Raji (cell line): Measurements from ENCODE around the gene MAP3K1.

ENCODE experiments used
- POLR2A ChIP-seq: IDR thresholded peaks from 2 replicates; pipeline ENCODE4 v1.6.1; 2011; ENCODE audit warnings: low read depth, low read length, control low read depth; ENCODE audit not compliant: insufficient read depth

Gene MAP3K1

DNA sequence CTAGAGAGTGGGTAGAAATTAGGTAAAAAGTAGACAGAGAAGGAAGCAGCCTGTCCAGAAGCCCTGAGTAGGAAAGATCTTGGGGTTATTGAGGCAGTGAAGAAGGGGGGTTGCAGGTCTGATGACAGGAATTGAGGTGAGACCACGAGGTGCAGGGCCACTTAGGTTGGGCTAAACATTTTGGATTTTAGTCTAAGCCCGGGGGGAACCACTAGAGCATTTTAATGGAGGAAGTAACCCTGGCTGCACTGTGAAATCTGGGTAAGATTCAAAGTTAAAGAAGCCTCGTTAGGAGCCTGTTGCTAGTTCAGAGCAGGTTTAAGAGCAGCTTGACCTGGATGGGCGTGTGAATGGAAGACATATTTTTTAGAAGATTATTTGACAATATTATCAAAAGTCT, 38.3 kb downstream of the MAP3K1 start:
- no peak for TF ChIP-seq POLR2A

DNA sequence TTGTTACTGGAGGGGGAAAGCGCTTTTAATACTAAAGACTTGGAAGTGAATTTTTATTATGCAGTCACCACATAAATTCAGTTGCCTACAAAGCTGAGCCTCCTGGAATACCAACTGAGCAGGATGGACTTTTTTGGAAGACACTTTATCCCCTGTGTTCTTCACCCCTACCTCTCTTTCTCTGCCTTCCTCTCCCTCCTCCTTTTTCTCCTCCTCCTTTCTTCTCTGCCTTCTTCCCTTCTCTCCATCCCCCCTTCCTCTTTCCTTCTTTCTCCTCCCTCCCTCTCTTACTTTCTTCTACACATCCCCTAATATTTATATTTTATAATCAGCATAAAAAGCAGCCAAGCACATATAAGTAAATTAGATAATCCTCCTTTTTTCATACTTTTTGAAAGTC, 39.6 kb downstream of the MAP3K1 start:
- no peak for TF ChIP-seq POLR2A

DNA sequence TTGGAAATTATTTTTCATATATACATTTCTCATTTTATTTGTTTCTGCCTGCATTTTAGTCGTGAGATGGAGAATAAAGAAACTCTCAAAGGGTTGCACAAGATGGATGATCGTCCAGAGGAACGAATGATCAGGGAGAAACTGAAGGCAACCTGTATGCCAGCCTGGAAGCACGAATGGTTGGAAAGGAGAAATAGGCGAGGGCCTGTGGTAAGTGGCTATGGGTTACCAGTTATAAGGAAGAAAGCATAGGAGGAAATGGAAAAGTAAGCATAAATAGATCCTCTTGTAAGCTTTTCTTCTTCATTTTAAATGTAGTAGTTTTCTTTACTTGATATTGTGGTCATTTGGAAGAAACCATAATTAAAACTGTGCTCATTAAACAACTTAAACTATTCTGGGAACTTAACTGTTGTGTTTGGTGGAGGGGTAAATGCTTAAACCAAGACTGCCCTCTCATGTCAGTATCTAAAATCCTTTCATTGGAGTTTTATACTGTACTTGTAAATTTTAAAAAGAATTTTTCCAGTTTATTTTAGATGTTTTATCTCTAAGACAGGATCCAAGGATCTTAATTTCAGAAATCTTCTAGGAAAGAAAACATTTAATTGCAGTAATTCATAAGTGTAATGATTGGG, 41.3 kb downstream of the MAP3K1 start:
- TF ChIP-seq POLR2A = no peak

DNA sequence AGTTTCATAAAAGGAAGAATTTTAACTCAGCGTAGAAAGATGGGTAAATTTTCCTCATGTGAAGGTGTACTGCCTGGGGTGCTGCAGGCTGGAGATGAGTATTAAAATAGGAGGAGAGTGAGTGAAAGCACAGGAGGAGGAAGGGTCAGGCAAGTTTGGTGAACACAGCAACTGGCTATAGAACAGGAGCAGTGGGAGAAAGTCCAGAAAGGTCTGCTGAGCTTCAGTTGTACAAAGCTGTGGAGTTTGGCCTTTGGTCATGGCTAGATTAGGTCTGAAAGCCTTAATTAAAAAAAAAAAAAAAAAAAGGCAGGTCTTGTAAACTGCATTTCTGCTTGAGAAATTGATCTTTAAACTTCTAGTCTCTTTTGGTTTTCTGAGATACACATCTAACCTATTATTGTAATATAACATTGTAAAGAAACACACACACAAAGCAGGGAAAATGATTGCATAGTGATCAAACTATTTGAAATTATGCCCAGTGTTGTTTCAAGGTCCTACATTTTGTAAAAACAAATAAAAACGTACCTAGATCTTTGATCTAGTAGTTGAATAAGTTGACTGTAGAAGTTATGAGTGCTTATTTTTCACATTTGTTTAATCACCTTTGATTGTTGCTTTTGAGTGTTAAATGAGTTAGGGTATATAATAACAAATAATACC, 43.6 kb downstream of the MAP3K1 start:
- no peak for TF ChIP-seq POLR2A

DNA sequence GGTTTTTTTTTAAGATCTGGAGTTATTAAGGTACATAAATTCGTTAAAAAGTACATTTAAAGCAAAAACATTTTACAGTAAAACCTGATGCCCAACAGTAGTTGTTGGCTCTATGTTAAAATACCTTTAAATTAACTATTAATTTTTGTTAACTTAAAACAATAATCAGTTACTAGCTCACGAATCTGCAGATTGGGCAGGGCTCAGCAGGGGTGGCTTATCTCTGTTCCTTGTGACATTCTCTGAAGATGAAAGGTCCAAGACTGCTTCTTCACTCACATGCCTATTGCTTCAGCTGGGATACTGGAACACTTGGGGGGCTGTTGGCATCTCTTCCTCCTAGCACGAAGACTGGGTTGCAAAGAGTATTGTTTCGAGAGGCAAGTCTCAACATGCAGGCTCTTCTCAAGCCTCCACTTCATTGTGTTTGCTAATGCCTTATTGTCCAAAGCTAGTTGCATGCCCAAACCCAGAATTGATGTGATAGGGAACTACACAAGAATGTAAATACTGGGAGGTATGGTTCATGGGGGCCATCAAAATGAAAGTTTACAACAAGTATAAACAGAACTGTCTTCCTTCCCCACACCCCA, 46.6 kb downstream of the MAP3K1 start:
- no peak for TF ChIP-seq POLR2A

DNA sequence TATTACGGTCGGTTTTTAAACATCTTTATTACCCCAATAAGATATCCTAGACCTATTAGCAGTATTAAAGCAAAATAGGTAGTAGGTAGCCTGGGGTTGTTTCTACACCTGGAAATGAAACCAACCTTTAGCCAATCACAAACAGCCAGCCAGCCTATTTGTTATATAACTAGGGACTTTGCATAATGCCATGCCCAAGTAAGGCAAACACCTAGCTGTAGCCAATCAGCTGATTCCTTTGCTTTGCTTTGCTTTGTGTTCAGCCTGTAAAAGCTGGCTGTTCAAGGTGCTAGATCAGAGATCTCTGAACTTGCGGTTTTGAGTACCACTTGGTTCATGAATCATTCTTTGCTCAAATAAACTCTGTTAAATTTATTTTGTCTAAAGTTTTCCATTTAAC, 47.6 kb downstream of the MAP3K1 start:
- TF ChIP-seq POLR2A = no peak

DNA sequence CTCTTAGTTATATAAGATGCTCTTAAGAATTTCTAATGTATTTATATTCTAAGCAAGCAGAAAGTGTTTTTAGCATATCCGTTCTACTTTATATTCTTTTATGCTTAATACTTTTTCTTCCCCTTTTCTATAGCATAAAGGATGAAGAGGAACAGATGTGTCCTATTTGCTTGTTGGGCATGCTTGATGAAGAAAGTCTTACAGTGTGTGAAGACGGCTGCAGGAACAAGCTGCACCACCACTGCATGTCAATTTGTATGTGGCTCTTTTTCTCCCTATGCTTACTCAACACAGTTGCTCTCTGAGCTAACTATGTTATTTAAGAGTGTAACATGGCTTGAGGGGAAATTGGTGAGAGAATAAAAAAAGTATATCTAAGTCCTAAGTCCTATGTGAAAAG, 56.4 kb downstream of the MAP3K1 start:
- TF ChIP-seq POLR2A = no peak

DNA sequence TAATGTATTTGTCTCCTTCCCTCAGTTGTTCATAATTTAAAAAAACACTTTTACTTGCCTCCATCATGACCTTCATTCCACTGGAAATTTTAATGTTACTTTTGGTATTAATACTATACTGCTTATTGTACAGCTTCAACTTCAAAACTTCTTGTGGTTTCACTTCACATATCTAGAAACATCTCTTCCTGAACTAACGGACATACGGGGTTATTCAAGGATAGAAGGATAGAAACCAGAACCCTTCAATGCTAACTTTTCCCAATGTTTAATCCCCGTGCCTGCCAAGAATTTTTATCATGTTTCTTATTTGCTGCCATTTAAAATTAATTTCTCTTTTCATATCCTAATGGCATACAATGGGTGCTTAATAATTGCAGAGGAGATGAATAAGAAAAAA, 57.7 kb downstream of the MAP3K1 start:
- no peak for TF ChIP-seq POLR2A

DNA sequence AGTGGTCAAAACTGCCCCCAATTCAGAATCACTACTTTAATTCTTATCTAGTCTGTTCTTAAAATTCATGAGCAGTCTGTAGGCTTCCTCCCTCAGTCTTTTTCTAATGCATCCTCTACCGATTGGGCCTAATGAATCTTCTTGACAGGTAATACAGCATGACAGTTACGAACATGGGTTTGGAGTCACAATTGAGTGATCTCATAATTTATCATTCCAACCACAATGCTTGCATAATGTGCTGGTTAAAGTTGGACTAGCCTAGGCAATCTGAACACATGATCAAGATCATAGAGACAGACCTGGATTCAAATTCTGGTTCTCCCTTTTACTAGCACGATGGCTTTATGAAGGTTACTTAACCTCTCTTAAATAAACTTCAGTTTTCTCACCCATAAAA, 61.0 kb downstream of the MAP3K1 start:
- TF ChIP-seq POLR2A = no peak

DNA sequence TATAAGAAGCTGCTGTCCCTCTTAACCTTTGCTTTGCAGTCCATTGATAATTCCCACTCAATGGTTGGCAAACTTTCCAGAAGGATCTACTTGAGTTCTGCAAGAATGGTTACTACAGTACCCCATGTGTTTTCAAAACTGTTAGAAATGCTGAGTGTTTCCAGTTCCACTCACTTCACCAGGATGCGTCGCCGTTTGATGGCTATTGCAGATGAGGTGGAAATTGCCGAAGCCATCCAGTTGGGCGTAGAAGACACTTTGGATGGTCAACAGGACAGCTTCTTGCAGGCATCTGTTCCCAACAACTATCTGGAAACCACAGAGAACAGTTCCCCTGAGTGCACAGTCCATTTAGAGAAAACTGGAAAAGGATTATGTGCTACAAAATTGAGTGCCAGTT, 66.2 kb downstream of the MAP3K1 start:
- no peak for TF ChIP-seq POLR2A

DNA sequence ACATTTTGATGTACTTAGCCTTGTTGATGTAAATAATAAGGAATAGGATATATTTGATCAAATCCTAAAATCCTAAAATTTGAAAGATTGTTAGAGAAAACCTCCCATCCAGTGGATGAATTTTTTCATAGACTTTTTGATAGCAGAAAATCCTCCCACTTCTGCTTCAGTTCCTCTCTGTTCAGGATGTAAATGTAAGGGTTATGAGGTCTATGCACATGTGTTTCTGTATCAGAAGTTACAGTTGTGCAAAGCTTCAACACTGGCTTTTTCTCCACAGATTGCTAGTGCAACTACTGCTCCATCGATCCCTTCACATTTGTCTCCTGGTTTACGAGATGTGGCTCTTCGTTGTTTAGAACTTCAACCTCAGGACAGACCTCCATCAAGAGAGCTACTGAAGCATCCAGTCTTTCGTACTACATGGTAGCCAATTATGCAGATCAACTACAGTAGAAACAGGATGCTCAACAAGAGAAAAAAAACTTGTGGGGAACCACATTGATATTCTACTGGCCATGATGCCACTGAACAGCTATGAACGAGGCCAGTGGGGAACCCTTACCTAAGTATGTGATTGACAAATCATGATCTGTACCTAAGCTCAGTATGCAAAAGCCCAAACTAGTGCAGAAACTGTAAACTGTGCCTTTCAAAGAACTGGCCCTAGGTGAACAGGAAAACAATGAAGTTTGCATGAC, 78.1 kb downstream of the MAP3K1 start:
- TF ChIP-seq POLR2A = no peak

DNA sequence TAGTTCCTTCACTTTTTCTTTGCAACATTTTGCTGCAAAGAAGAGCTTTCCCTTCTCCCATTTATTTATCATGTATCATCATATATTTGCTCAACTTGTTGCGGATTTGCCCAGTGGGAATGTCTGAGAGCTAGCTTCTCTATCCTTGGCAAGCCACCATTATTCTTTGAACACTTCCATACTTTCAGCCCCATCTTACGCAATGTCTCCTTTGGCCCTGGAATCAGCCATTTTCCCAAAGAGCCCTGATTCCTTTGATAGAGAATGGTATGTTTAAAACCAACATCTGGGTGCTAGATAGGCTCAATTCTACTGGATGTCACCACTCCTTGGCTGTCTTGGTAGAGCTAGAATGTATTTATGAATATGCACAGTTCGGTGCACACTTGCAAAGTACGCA, 81.4 kb downstream of the MAP3K1 start:
- no peak for TF ChIP-seq POLR2A

DNA sequence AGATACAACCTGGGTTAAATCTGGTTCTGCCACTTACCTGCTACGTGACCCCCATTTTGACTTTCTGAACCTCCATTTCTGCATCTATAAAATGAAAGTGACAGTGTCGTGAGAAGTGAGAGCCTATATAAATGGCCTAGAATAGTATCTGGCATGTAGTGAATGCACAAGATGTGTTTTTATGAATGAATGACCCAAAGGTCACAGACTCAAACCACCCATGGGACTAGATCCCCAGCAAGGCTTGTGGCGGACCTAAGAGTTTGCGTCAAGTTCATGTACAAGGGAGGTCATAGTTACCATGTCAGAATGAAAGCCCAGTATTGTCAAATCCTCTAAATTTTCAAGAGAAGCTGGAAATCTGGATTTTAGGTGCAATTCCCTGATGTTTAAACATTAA, 82.9 kb downstream of the MAP3K1 start:
- TF ChIP-seq POLR2A = no peak

DNA sequence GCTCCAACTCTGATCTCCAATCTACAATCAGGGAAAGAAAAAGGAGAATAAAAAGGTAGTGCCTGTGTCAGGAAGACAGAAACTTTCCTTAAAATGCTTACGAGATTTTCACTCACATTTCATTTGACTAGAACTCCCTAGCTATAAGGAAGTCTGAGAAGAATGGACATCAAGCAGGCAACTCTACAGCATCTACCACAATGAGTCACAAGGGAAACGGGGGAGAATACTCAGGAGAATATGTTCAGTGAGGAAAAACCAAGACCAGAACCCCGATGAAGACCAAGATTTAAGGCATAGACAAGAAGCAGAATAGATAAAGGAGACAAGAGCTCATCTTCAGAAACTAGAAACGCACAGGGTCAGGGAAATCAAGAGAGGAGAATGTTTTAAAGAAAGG, 85.0 kb downstream of the MAP3K1 start:
- TF ChIP-seq POLR2A = no peak

DNA sequence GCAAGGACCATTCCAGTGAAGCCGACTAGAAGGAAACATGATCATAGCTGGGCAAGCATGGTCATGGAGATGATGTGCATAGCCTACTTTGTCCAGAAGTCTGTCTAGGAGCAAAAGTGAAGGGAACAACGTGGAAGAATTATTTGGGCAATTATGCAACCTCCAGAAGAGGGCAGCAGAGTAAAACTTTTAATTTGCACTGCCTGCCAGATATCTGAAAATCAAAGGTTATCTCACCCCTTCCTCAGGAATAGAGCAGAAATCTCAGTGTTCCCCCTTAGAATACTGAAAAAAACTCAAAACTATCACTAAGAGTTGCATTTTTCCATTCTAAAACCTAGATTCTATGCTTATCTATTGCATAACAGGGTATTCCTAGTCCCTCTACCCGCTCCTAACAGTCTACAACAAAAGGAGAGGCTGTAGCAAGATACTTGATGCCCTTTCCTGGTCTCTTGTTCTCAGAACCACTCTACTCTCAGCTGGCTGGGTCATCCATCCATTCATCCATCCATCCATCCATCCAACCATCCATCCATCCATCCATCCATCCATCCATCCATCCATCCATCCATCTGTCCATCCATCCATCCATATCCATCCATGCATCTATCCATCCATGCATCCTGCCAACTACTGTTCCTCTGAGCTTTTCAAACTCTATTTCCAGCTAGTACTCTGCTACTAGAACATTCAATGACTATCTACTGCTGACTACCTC, 85.7 kb downstream of the MAP3K1 start:
- TF ChIP-seq POLR2A = no peak
